SIG-M5 treated with dmso at 0.1 percent for 504 hours (cell line): ENCODE data around the gene HYLS1.
A peak's percentile ranks its signal among the peaks of the same experiment; 100 is the strongest.
"Not testable (repeated sequence)": the region's sequence is repeated elsewhere in the genome, so short reads cannot be mapped to it uniquely, and the experiment has no call there.

ENCODE experiments used
- DNase-seq: peaks from one replicate; lab custom pipeline; 2025; ENCODE audit not compliant: unreplicated experiment; lab: John Stamatoyannopoulos, UW

The HYLS1 gene

DNA sequence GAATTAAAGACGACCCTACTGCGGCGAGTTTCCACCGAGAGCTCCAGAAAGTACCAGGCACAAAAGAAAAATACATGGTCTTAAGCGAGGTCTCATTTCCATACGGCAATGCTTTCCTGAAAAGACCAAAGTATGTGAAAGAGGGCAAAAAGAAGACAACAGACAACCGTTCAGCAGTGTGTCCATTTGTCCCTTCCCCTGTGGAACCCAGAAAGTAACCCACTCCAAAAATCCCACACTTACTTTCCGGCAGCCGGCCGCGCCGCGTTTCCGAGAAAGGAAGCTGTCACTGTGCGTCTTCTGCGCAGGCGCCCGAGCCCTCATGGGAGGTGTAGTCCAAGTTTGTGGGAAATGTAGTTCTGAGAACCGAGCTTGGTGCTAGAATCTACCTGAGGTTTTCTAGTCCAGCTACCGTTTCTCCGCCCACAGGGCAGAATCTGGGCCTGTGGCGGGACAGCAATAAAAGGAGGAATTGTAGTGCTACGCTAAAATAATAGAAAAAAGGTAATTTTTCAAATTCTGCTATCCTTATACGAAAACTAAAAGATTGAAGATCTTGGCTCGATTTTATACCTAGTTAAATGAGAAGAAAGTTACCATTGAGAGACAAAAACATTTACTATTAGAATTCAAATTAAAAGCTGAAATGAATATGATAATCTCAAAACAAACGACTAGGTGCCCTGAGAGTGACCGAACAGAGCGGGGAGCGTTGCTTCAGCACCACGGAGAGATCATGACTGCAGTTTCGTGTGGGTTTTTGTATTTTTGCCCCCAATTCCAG, 15.7 kb downstream of the HYLS1 start, which contains the start of gene PUS3:
Gene PUS3 (minus strand): TSS at position 280 of the 784 bp plus-strand sequence. CDS start 6,922 bp downstream, outside the sequence.
- peak; percentile 77 for DNase-seq

DNA sequence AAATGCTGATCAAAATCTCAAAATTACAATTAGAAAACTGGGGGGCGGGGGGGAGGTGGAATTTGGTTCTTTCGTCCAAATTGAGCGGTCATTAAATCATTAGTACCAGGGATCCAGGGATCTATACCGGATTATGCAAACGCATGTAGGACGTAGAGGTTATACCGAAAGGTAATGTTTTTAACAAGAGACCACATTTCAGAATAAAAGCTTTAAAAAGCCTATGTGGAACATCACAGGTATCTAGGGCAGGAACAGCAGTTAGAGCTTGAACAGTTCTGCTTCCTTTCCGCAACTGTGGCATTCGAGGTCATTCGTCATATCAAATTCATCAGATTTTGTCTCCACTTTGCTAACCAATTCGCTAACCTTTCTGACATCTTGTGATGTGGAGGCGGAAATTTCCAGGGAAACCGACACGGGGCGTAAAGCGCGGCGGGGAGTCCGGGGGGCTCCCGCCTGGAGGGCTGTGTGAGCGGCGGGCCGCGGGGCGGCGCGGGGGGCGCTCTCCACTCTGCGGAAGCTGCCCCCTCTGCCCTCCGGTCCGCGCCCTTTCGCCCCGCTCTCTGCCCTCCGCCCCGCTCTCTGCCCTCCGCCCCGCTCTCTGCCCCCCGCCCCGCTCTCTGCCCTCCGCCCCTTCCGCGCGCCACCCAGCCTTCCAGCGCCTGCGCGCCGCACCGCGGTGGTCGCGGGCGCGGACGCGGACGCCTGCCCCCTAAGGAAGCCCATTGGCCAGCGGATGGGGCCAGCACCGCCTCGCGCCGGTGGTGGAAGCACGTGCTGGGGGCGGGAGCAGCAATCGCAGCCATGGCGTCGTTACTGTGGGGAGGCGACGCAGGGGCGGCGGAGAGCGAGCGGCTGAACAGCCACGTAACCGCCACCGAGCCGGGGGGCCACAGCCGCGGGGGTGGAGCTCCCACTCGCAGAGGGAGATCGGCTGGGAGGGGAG, 16.5 kb downstream of the HYLS1 start, which contains the start of gene DDX25:
Gene DDX25 (plus strand): TSS at position 798 of the 949 bp plus-strand sequence. CDS start 10 bp downstream, at position 808.
- no peak for DNase-seq

DNA sequence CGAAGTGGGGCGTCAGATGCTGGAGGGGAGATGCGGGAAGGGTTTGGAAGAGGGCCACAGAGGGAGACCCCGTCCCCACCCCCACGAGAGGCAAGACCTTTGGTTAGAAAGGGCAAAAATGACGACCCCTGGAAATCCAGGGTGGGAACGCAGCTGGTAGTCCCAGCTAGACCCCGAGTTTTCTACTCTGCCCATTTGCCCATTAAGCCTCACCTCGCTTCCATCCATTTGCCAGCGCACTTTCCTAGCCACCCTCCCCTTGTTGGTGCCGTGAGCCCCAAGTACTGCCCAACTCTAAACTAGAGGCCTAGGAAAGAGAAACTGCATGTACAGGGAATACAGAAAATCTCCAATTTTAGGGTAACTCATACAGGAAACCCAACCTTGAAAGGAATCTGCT, 17.2 kb downstream of the HYLS1 start:
- DNase-seq = no peak

DNA sequence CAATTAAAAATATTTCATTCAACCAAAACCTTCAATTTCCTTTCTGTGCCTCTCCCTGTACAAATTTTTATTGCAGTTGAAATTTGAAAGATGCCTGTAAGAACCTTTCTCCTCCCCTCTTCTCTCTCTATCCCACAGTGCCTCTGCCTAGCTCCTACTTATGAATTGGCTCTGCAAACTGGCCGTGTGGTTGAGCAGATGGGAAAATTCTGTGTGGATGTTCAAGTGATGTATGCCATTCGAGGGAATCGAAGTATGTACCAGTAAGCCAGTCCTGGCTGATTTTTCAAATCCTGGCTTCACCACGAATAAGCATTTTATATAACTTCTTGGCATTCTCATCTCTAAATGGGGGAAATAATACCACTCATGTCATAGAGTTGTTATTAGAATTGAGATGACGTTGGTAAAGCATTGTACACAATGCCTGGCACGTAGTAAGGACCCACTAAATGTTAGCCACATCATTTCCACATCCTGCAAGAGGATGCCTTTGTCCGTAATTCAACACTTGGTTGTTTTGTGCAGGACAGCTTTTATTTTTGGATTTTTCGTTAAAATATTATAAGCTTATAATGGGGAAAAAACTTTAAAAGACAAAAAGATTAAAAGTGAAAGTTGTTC, 22.9 kb downstream of the HYLS1 start:
- DNase-seq = no peak

DNA sequence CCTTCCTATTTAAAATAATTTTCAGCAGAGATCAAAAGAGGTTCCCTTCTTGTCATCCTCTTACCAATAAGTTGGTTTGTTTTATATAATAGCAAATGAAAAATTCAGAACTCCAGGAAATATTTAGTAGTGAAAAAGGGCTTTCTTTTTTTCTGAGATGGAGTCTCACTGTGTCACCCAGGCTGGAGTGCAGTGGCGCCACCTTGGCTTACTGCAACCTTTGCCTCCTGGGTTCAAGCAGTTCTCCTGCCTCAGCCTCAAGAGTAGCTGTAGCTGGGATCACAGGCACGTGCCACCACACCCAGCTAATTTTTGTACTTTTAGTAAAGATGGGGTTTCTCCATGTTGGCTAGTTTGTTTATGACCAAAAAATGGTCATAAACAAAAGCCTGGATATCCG, 27.1 kb downstream of the HYLS1 start:
- DNase-seq = not testable (repeated sequence)

DNA sequence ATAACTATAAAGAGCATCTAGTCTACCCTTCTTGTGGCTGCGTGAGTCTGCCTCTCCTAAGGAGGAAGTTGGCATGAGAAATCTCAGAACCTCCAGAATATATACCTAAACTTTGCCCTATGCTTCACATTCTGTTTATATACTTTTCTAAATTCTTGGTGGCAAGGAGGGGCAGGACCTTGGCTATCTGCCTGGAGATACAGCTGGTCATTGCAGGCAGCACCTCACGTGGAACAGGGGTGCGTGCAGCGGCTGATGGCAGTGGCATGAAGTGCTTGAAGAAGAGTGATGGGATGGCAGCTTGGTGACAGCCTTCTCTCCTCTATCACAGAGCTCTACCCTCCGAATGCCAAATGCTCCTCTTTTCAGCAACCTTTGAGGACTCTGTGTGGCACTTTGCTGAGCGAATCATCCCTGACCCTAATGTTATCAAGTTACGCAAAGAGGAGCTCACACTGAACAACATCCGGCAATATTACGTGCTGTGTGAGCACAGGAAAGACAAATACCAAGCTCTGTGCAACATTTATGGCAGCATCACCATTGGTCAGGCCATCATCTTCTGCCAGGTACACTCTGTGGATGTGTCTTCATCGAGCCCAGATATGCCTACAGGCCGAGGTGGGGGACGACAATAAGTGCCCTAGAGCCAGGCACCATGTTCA, 29.3 kb downstream of the HYLS1 start:
- DNase-seq = no peak

DNA sequence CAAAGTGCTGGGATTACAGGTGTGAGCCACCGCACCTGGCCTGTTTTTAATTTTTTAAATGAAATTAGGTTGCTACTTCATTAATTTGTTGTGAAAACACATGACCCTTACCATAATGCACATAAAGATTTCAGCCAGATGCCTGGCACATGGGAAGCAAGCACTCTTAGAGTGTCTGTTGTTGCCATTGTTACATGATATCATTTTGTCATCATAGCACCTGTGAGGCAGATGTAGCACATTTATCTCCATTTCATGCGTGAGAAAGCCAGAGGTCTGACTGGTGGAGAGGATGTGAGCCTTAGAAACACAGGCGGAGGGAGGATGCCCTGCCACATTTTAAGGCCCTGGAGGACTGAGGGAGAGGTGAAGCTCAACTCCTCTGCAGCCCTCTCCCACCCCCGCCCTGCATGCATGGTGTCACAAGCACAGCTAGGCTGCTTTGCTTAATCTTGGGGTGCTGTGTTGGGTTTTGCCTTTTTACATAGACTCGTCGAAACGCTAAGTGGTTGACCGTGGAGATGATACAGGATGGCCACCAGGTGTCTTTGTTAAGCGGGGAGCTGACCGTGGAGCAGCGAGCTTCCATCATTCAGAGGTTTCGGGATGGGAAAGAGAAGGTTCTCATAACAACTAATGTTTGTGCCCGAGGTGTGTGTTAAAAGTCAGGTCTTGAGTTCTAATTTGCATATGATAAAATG, 30.8 kb downstream of the HYLS1 start:
- DNase-seq = no peak

DNA sequence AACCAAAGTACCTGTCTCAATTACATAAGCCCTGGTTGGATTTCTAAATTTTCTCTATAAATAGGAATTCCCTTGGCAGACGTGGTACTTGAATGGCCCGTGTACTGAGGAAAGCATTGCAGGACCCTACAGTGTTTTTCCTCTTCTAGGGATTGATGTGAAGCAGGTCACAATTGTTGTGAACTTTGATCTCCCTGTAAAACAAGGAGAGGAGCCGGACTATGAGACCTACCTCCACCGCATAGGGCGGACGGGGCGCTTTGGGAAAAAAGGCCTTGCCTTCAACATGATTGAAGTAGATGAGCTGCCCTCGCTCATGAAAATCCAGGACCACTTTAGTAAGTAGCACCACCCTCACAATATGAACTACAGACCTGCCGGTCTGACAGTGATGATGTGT, 33.6 kb downstream of the HYLS1 start:
- no peak for DNase-seq

DNA sequence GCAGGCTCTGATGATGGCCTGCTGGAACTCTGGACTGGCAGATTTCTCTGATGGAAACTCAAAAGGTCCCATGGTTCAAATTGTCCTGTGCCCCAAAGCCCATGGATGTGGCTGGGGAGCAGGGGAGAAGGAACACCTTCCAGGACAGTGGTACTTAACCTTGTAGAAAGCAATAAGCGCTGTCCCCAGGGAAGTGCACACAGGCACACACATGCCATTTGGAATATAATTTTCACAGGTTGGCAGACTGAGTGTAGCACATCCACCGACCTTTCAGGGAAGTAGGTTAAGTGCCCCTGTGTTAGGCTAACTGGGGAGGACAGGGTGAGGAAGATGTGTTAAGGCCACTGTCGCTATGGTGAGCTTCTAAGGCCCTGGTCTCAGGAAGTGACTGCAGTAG, 34.7 kb downstream of the HYLS1 start:
- no peak for DNase-seq

DNA sequence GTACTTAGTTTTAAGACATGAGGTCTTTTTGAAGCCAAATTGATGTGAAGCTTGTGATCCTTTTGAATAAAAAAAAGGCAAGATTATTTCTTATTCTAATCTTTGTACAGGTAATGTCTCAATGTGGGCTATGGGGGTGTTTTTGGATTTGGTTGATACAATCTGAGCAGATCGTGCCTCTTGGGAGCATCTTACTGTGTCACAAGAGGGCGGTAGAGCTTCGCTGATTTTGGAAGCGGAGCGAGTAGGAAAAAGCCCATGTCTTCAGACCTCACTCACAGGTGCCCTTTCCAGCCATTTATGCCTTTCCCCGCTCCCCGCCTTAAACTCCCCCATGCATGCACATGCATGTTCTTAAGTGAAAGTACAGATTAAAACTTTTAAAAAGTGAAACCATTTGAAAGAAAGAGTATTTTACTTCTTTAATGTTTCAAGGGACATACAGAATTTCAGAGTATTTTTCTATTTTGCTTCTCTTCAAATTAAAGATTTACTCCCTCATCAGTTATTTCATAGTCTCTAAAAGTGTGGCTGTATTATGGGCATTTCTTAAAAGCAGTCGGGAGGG, 35.6 kb downstream of the HYLS1 start:
- DNase-seq = peak; percentile 58

DNA sequence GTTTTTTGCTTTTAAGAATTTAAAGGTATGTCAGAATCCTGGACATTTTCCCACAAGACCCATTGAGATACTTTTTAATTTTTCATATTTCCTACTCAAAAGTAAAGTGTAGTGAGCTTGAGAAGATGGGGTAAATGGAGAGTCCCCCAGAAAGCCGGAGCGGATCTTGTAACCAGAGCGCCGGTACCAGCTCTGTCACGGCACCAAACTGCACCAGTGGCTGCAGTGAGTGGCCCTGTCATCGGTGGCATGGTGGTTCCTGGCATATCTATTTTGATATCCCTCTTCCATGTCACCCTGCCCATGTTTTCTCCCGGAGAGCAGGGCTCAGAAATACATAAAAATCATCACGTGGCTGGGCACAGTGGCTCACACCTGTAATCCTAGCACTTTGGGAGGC, 36.2 kb downstream of the HYLS1 start:
- DNase-seq = no peak

DNA sequence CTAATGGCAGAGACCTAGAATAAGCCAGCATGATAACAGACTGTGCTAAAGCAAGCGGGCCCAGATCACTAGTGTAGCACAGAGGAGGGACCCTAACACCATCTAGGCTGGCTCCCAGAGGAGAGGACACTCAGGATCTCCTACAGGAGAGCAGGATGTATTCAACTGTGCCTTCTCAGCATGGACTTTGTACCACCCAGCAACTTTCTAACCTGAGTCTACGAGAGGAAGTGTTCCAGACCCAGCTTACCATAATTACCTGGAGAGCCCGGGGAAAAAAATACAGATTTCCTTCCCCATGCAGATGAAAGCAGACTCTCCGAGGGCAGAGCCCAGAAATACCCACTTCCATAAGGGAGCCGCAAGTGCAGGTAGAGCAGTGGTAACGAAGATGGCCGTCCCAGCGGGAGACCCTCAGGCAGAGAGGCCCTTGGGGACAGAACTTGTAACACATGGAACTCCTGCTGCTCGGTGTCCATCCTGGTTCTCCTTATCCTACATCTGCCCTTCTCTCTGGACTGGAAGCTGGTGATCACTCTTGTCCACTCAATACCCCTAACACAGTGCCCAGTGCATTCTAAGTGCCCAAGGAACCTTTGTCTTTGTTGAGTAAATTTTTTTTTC, 37.0 kb downstream of the HYLS1 start:
- DNase-seq = no peak

DNA sequence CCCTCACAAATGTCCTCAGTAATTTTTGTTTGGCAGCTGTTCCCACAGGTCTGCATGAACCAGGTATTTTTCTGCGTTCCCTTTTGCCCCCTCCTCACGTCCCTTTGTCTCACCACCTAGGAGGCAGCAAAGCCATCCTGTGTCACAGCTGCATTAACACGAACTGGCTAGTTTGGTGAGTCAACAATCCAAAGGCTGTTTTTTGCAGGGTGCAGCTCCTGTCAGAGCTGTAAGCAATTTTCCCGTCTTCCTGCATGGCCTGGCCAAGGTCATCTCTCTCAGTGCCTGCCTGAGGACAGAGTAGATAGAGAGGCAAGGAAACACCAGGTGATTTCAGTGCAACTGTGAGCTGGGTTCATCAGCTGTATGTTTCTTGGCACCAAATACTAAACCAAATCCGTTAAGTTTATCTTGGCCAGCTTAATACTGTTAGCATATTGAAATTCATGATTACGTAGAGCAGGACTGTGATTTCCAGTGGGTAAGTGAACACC, 37.8 kb downstream of the HYLS1 start:
- no peak for DNase-seq

DNA sequence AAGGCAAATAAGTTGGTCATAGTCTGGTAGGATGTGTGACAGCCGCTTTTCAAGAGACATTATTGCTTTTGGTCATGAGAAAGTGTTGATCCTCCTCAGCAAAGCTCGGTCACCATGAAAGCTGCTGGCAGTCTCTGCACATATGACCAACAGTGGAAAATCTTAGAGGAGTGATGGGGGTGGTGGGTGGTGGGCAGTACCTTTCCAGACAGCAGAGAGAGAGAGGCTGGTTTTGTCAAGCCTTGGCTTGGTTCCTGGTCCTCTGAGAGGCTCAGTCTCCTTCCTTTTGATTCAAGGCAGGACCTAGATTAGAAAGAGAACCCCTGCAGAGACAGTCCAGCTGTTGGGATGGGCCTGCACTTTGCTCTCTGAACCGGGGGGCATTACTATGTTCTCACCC, 38.3 kb downstream of the HYLS1 start:
- no peak for DNase-seq

DNA sequence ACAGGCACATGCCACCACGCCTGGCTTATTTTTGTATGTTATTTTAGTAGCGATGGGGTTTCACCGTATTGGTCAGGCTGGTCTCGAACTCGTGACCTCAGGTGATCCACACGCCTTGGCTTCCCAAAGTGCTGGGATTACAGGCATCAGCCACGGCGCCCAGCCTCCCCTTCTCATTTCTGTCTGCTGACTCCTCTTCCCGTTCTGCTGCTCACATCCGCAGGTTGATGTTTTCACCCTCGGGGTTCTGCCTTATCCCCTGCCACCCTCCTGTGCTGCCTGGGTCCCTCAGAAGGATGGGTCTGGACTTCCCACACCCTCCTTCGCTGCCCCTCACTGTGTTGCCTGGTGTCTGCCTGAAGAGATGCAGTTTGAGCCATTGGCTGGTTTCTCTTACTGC, 39.2 kb downstream of the HYLS1 start:
- no peak for DNase-seq

DNA sequence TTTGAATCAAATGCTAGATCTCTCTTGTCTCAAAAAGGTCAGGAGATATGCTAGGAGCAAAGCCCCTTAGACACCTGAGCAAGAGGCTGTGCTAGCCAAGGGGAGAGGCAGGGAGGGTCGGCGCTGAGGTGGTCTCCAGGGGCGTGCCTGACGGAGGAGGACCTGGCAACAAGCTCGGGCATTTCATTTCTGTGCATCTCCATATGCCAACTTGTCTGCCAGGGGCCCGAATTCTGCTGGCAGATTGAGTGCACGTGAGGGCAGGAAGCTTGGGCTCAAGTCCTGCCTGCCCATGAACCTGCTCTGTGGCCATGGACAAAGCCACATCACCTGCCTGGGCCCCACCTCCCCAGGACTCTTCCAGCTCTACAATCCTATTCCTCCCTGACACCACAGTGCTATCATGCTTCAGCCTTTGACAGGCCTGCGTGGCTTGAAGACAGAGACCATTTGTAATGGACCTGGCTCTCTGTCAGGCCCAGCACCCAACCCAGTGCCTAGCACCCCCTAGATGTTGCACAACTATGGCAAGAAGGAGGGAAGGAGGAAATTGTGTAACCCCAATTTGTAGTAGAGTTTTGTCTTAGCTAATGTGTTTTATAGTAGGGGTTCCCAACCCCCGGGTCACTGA, 42.1 kb downstream of the HYLS1 start:
- peak; percentile 20 for DNase-seq

DNA sequence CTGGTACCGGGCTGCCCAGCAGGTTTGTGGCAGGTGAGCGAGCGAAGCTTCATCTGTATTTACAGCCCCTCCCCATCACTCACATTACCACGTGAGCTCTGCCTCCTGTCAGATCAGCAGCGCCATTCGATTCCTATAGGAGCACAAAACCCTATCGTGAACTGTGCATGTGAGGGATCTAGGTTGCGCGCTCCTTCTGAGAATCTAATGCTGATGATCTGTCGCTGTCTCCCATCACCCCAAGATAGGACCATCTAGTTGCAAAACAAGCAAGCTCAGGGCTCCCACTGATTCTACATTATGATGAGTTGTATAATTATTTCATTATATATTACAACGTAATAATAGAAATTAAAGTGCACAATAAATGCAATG, 42.6 kb downstream of the HYLS1 start:
- DNase-seq = no peak

DNA sequence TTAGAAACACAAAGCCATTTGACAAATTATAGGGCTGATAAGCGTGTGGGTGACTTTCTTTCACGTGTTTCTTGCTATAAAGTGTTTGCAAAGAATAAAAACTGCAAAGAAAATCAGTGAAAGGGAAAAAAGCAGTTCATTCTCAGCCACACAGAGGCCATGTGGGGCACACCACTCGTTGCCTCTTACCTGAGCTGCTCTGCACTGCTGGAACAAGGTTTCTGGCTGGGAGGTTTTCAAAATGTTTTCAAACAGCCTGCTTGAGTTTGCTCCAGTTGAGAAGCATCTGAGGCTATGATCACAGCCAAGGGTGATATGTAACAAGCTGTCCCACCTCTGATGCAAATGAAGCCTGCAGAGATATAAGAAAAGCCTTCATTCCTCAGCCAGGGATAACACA, 43.6 kb downstream of the HYLS1 start:
- DNase-seq = no peak

DNA sequence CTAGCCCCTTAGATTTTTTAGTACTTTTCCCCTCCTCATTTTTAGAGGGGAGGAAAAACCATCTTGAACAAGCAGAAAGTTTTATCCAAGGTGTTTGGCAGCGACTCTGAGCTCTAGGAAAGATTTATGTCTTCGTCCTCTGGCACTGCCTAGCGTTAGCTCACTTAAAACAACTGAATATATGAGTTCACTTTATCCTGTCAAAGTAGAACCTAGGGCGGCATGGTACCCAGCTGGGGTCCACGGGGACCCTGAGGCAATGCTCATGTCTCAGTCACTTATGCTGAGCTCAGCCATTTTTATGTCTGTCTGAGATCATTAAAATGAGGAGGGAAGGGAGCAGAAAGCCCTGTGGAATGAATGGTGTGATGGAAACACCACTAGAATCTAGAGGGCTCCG, 44.2 kb downstream of the HYLS1 start:
- DNase-seq = no peak
